ENCODE data around the gene ATP1B1.

DNA sequence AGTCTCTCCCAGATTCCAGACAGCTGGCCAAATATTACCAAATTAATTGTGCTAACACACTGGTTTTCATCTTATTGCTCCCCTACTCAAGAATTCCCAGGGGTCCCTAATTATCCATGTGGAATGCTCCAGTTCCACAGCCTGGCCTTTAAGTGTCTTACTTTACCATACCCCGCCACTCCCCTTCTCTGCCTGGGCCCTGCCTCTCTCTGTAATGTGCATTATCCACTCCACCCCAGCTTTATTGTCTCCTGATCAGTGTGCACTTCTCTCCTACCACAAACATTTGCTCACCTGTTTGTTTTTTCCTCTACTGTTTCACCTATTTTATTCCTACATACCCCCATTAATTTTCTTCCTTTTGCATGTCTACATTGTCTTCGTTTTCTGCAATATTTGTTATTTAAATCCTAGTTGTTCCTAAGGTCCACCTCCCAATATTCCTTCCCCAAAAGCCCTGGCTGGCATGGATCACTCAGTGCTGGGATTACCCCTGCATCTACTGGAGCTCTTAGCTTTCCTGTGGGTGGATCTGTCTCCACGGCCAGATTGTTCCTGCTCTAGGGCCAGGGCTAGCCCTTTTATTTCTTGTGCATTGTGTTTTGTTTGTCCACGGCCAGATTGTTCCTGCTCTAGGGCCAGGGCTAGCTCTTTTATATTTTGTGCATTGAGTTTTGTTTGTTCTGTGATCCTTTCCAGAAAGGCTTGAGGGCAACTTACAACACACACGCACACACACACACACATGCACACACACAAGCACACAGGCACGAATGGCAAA lies 33.4 kb upstream of the ATP1B1 start:
- TF ChIP-seq, protein P1, sequence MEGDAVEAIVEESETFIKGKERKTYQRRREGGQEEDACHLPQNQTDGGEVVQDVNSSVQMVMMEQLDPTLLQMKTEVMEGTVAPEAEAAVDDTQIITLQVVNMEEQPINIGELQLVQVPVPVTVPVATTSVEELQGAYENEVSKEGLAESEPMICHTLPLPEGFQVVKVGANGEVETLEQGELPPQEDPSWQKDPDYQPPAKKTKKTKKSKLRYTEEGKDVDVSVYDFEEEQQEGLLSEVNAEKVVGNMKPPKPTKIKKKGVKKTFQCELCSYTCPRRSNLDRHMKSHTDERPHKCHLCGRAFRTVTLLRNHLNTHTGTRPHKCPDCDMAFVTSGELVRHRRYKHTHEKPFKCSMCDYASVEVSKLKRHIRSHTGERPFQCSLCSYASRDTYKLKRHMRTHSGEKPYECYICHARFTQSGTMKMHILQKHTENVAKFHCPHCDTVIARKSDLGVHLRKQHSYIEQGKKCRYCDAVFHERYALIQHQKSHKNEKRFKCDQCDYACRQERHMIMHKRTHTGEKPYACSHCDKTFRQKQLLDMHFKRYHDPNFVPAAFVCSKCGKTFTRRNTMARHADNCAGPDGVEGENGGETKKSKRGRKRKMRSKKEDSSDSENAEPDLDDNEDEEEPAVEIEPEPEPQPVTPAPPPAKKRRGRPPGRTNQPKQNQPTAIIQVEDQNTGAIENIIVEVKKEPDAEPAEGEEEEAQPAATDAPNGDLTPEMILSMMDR (IDR thresholded peaks at IDR 0.05): no peak
- TF ChIP-seq POLR2A (IDR thresholded peaks at IDR 0.05): no peak

Data from body of pancreas (tissue), 4 donors.